Transverse colon (tissue), 4 donors: ENCODE data around the gene LGALS8.

ENCODE experiments used
- EP300 ChIP-seq: sonication (generic); formaldehyde crosslinking; IDR thresholded peaks from one replicate; pipeline ENCODE4 v1.6.1; 2017; ENCODE audit warnings: antibody characterized with exemption, low read depth
- POLR2A ChIP-seq: fragments of 450-650 bp; IDR thresholded peaks from one replicate; pipeline ENCODE4 v1.6.1; 2016; ENCODE audit warnings: antibody characterized with exemption, mild to moderate bottlenecking, moderate library complexity
- POLR2AphosphoS5 ChIP-seq, 3 donors: sonication (generic); formaldehyde crosslinking; IDR thresholded peaks; one replicate each; pipeline ENCODE4 v1.6.1; 2016; ENCODE audit warnings: antibody characterized with exemption in 3 of 3
- TF ChIP-seq, protein P1 (sequence below), 5 experiments: fragments of 200-600 bp in 3 of 5; fragments of 450-650 bp in 2 of 5; sonication (generic) in 3 of 5; IDR thresholded peaks; 1 replicate in 2 of 5; 2 replicates in 3 of 5; pipeline ENCODE4 v1.5.1; 2016 to 2017; ENCODE audit warnings: antibody characterized with exemption in 5 of 5, inconsistent platforms in 3 of 5, mild to moderate bottlenecking in 2 of 5, moderate library complexity in 1 of 5

DNA sequence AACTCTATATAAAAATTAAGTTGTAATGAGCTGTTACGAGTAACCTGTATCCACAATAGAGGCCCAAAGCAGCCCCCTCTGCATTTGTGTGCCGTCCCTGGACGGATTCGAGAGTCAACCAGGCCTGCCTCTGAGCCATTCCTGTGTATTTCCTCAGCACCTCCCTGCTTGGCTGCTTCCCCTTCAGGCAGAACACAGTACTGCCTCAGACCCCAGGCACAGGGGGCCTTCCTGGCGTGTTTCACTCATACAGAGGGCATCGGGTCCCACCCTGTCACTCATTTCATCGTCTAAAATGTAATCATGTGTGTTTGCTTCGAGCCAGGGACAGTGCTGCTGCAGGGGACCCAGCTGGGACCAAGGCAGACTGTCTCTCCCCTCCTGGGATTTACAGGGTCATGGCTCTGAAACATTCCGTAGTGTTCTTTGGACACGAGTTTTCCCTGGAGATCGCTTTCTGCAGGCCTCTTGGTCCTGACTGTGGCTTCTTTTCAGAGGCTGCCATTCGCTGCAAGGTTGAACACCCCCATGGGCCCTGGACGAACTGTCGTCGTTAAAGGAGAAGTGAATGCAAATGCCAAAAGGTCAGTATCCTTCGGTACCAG lies 19.4 kb downstream of the LGALS8 start:
- TF ChIP-seq POLR2A: no peak
- TF ChIP-seq, protein P1, sequence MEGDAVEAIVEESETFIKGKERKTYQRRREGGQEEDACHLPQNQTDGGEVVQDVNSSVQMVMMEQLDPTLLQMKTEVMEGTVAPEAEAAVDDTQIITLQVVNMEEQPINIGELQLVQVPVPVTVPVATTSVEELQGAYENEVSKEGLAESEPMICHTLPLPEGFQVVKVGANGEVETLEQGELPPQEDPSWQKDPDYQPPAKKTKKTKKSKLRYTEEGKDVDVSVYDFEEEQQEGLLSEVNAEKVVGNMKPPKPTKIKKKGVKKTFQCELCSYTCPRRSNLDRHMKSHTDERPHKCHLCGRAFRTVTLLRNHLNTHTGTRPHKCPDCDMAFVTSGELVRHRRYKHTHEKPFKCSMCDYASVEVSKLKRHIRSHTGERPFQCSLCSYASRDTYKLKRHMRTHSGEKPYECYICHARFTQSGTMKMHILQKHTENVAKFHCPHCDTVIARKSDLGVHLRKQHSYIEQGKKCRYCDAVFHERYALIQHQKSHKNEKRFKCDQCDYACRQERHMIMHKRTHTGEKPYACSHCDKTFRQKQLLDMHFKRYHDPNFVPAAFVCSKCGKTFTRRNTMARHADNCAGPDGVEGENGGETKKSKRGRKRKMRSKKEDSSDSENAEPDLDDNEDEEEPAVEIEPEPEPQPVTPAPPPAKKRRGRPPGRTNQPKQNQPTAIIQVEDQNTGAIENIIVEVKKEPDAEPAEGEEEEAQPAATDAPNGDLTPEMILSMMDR (IDR thresholded peaks at IDR 0.05): no peak
- no peak for TF ChIP-seq EP300
- TF ChIP-seq POLR2AphosphoS5 (IDR thresholded peaks at IDR 0.05): no peak
